ENCODE measurements around the gene PHYH. TPM values are rescaled to one million over a fixed set of nuclear protein-coding genes. Genes with fewer than 3 reads are reported as not detected.
A peak's percentile ranks its signal among the peaks of the same experiment; 100 is the strongest.

Gene PHYH
- total RNA-seq: 10 to 100 TPM; 16.1 to 90.1 (median 49.2) TPM

DNA sequence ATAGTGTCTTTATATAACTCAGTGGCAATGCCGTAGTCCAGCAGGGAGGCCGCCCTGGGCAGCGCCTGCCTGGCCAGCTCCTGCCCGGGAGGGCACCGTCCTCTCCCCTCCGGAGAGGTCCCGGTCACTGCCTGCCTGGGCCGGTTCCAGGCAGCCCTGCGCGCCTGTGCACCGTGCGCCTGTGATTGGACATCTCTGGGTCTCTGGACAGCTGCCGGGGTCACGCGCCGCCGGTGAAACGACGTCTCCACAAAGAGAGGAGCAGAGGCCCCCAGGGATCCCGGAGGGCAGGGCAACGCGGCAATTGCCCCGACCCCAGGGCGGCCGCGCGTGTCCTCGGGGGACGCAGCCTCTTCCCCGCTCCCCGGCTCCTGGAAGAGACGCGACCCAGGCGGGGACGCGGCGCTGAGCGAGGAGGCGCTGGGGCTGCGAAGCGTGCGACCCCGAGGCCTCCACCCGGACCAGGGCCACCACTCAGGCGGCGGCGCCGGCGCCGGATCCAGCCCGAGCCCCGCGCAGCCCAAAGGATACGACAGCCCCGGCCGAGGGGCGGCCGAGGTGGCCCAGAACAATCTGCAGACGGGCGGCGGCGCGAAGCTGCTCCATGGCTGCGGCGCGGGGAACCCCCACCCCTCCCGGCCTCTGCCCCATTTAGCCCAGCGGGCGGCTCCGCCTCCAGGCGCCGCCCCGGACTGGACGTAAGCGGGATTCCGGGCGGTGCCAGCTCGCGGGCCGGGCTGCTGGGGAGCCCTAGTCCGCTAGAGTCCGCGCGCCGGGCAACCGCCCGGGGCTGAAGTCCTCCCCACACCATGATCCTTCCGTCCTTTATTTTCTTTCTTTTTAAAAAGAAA is at the start of gene PHYH:
Gene PHYH (minus strand): TSS at position 628 of the 851 bp plus-strand sequence. CDS start 22 bp downstream, at position 606.
- DNase-seq: peak; percentile 94
- peak within 1 kb of the TSS; percentile 99 to 100 (median 99) for H3K27ac ChIP-seq
- in situ Hi-C loops (cut with MboI; ENCODE audit: low pct_ligation_motif_present in 1 of 4, low pct_unique_long_range_greater_than_20kb in 1 of 4, low sequenced_read_pairs in 3 of 4): loop anchor here in 1 of 4 donors (5.0 kb wide), 1 partner anchor 137 kb away; the partner anchor contains the start of gene MCM10
- WGBS, 2 donors (ENCODE audit: low coverage in 1 of 2): 0% methylated on average over 4 to 69 of the region's 88 CpGs
- H3K9me3 ChIP-seq: no peaks in the 10 kb centered on the region
- intact Hi-C loops (cut with DNase I; ENCODE audit: low total_unique reads): no loop called here
- H3K27me3 ChIP-seq: no peaks in the 10 kb centered on the region
- H3K4me1 ChIP-seq: peaks cover 3 to 27% (median 15%) of the 10 kb centered on the region in 4 donors
- TF ChIP-seq POLR2AphosphoS5 (IDR thresholded peaks at IDR 0.05) (peak; percentile 81 to 87 (median 81)), CTCF (IDR thresholded peaks at IDR 0.05) (peak in 1 of 5 experiments; percentile 14), POLR2A (IDR thresholded peaks at IDR 0.05) (peak; percentile 88), EP300 (IDR thresholded peaks at IDR 0.05; ENCODE audit: low read depth) (no peak)
- peak within 1 kb of the TSS; percentile 82 to 87 (median 86) for H3K4me3 ChIP-seq
- H3K36me3 ChIP-seq: peaks cover 0 to under 1% (median 0%) of the 10 kb centered on the region in 4 donors

DNA sequence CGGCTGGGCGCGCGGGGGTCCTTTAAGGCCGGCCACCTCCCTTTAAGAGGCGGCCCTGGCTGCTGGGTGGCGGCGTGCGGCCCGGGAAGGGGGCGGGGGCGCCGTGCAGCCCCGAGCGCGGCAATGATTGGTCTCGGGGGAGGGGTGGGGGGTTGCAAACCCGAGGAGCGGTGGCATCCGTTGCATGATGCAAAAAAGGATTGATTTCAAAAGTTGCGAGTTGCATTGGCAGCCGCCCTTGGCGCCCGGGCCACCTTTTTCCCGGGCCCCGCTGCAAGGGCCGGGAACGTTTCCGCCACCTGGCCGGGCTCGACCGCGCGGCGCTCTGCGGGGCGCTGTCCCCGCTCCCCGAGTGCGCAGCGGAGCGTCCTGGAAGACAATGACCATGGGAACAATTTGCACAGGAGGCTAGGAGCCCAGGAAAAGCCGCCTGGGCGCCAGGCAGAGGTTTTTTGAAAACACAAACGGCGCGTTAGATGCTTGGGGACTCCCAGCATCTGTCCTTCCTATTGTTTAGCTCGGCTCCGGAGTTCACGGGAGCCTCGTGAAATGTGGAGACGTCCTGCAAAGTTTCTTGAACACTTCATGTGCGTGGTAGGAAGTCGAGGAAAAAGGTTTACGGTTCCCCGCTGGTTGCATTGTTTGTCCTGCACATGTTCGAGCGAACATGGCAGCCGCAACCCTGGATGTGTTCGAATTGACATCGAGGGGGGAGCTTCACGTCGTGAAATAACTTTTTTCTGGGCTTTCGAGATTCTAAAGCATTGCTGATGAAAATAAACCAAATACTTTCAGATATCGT is 48.6 kb upstream of the PHYH start, which contains the start of gene SEPHS1:
Gene SEPHS1 (minus strand): TSS at position 78 of the 802 bp plus-strand sequence. CDS start 3,343 bp downstream, outside the sequence.
- peak; percentile 8 to 34 (median 23) for TF ChIP-seq POLR2AphosphoS5 (IDR thresholded peaks at IDR 0.05)
- TF ChIP-seq POLR2A (IDR thresholded peaks at IDR 0.05): peak; percentile 52
- TF ChIP-seq EP300 (IDR thresholded peaks at IDR 0.05; ENCODE audit: low read depth): no peak
- TF ChIP-seq CTCF (IDR thresholded peaks at IDR 0.05): peak in 1 of 5 experiments; percentile 17

DNA sequence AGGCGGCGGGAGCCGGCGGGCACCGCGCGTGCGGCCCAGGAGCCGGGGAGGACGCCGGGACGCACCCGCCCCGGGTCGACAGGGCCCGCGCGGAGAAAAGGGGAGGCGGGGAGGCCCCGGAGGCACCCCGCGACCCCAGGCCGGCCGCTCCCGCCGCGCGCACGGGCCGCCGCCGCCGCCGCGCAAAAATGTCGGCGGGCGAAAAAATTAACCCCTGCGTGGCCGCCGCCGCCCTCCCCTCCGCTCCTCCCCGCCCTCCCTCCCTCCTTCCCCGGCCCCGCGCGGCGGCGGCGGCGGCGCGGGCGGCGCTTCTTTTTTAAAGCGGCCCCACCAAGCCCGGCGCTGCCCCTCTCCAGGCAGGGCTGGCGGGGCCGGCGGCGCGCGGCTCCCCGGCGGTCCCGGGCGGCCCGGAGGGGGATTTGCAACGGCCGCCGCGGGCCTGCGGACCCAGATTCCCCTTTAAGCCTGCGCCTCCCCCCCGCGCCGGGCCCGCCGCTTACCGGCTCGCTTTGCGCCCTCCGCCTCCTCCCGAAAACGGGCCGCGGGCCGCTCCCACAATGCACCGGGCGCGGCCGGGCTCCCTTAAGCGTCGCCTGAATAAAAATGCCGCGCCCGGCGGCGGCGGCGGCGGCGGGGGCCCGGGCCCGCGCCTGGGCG is 47.8 kb upstream of the PHYH start:
- intact Hi-C loops (cut with DNase I; ENCODE audit: low total_unique reads): no loop called here
- H3K9me3 ChIP-seq: no peaks in the 10 kb centered on the region
- in situ Hi-C loops (cut with MboI; ENCODE audit: low pct_ligation_motif_present in 1 of 4, low pct_unique_long_range_greater_than_20kb in 1 of 4, low sequenced_read_pairs in 3 of 4): no loop called here
- H3K36me3 ChIP-seq: no peaks in the 10 kb centered on the region
- H3K4me1 ChIP-seq: peaks cover 7 to 37% (median 24%) of the 10 kb centered on the region in 4 donors
- TF ChIP-seq POLR2AphosphoS5 (IDR thresholded peaks at IDR 0.05): no peak
- TF ChIP-seq POLR2A (IDR thresholded peaks at IDR 0.05): no peak
- no peak for TF ChIP-seq EP300 (IDR thresholded peaks at IDR 0.05; ENCODE audit: low read depth)
- no peak for TF ChIP-seq CTCF (IDR thresholded peaks at IDR 0.05)
- 0% methylated on average over 44 of the region's 109 CpGs; no CpG with 5 or more reads in 1 of the 2 donors for WGBS, 2 donors (ENCODE audit: low coverage in 1 of 2)
- DNase-seq: peak; percentile 87
- H3K4me3 ChIP-seq: peak overlapping the region; percentile 62 to 97 (median 76)
- peak overlapping the region; percentile 95 to 99 (median 99) for H3K27ac ChIP-seq
- H3K27me3 ChIP-seq: no peaks in the 10 kb centered on the region

More for the DNA sequence above, 48.6 kb upstream of the PHYH start, which contains the start of gene SEPHS1:
- H3K4me3 ChIP-seq: peak within 1 kb of the TSS; percentile 62 to 97 (median 85)
- H3K27me3 ChIP-seq: no peaks in the 10 kb centered on the region
- WGBS, 2 donors (ENCODE audit: low coverage in 1 of 2): 0 to 1% methylated on average over 1 to 45 of the region's 65 CpGs
- DNase-seq: peak; percentile 78
- peak within 1 kb of the TSS; percentile 95 to 99 (median 99) for H3K27ac ChIP-seq
- no peaks in the 10 kb centered on the region for H3K36me3 ChIP-seq
- peaks cover 7 to 37% (median 24%) of the 10 kb centered on the region in 4 donors for H3K4me1 ChIP-seq
- intact Hi-C loops (cut with DNase I; ENCODE audit: low total_unique reads): no loop called here
- in situ Hi-C loops (cut with MboI; ENCODE audit: low pct_ligation_motif_present in 1 of 4, low pct_unique_long_range_greater_than_20kb in 1 of 4, low sequenced_read_pairs in 3 of 4): no loop called here
- H3K9me3 ChIP-seq: no peaks in the 10 kb centered on the region

All from transverse colon (tissue), 4 donors.